Nephron (organoid): ENCODE measurements around the gene PFKFB1.
A peak's percentile ranks its signal among the peaks of the same experiment; 100 is the strongest.

ENCODE experiments used
- H3K27ac Mint-ChIP-seq, 3 experiments: 2 replicates each; pipeline ENCODE4 v1.8.0; 2020; ENCODE audit warnings: mixed read lengths in 3 of 3, mild to moderate bottlenecking in 2 of 3, moderate library complexity in 1 of 3
- H3K27me3 Mint-ChIP-seq: 2 replicates; pipeline ENCODE4 v1.8.0; 2021; ENCODE audit warnings: low read depth, mild to moderate bottlenecking, moderate library complexity, mixed read lengths
- H3K36me3 Mint-ChIP-seq: 2 replicates; pipeline ENCODE4 v1.8.0; 2020; ENCODE audit warnings: low read depth, mixed read lengths
- H3K4me1 Mint-ChIP-seq: 2 replicates; pipeline ENCODE4 v1.8.0; 2020; ENCODE audit warnings: mixed read lengths
- H3K4me3 Mint-ChIP-seq, 3 experiments: 2 replicates each; pipeline ENCODE4 v1.8.0; 2020; ENCODE audit warnings: mild to moderate bottlenecking in 3 of 3, mixed read lengths in 3 of 3, moderate library complexity in 2 of 3
- H3K9me3 Mint-ChIP-seq: 2 replicates; pipeline ENCODE4 v1.8.0; 2020; ENCODE audit warnings: mixed read lengths
- TF ChIP-seq, protein P1 (sequence below), 3 experiments: fragments of 200-600 bp; sonication (generic); IDR thresholded peaks; one replicate each; pipeline ENCODE4 v1.5.0; 2021; ENCODE audit warnings: antibody characterized with exemption in 3 of 3; ENCODE audit not compliant: unreplicated experiment in 3 of 3

PFKFB1 gene

DNA sequence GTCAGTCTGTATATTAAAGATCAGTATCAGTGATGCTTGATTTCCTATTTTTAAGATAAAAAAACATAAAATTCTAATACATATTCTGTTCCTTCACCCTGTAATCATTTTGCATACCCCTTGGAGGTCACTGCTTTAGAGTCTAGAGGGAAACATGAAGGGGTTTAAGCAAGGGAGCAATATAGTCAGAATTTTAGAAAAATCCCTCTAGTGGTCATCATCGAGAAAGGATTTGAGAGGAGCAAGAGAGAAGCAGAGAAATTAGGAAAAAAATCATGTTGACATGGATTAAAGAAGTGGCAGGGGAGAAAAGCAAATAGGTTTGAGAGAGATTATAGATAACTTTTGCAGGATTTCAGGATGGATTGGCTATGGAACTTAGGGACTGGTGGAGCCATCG lies 17.3 kb upstream of the PFKFB1 start:
- H3K4me1 Mint-ChIP-seq: peaks cover 7% of the 10 kb centered on the region
- H3K27me3 Mint-ChIP-seq: no peaks in the 10 kb centered on the region
- peaks cover 7% of the 10 kb centered on the region for H3K36me3 Mint-ChIP-seq
- TF ChIP-seq, protein P1, sequence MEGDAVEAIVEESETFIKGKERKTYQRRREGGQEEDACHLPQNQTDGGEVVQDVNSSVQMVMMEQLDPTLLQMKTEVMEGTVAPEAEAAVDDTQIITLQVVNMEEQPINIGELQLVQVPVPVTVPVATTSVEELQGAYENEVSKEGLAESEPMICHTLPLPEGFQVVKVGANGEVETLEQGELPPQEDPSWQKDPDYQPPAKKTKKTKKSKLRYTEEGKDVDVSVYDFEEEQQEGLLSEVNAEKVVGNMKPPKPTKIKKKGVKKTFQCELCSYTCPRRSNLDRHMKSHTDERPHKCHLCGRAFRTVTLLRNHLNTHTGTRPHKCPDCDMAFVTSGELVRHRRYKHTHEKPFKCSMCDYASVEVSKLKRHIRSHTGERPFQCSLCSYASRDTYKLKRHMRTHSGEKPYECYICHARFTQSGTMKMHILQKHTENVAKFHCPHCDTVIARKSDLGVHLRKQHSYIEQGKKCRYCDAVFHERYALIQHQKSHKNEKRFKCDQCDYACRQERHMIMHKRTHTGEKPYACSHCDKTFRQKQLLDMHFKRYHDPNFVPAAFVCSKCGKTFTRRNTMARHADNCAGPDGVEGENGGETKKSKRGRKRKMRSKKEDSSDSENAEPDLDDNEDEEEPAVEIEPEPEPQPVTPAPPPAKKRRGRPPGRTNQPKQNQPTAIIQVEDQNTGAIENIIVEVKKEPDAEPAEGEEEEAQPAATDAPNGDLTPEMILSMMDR (IDR thresholded peaks at IDR 0.05; ENCODE audit: unreplicated experiment in 3 of 3): peak in 2 of 3 experiments; percentile 26 to 40
- no peak overlapping the region for H3K27ac Mint-ChIP-seq
- peaks cover 7% of the 10 kb centered on the region for H3K9me3 Mint-ChIP-seq
- H3K4me3 Mint-ChIP-seq: no peak overlapping the region

DNA sequence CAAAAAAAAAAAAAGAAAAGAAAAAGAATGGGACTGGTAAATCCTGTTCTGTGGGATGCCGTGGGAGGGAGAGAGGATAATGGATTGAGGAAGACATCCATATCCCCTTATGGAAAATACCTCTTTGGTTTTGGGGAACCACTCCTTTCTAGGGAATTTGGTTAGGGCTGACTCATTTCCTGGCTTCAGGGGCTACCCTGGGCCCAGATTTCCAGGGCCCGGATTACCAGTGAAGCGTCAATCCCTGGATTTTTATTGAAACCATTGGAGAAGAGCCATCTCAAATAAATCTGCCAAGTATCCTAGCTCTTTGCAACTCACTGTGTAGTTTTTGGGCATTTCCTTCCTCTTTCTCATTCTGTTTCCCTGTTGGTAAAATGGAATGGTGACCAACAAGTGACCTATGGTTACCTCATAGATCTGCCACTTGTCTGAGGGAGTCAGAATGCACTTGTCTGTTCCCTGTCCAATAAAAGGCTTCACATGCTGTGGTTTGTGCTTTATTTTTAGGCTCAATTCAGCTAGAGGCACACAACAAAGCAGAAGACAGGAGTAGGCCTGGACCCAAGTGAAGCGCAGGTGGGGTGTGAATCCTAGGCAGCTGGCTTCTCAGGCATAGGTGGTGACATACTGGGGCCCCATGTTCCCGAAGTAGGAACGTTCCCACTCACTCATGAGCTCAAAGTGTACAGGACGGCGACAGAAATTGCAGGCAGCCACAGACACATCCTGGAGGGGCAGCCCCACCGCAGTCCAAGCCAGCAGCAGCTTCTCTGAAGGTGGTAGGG lies 14.8 kb upstream of the PFKFB1 start:
- peaks cover 7% of the 10 kb centered on the region for H3K4me1 Mint-ChIP-seq
- H3K9me3 Mint-ChIP-seq: peaks cover 5% of the 10 kb centered on the region
- peak overlapping the region in 2 of 3 experiments; percentile 8 to 42 for H3K27ac Mint-ChIP-seq
- no peaks in the 10 kb centered on the region for H3K27me3 Mint-ChIP-seq
- H3K36me3 Mint-ChIP-seq: peaks cover 20% of the 10 kb centered on the region
- TF ChIP-seq, protein P1 (IDR thresholded peaks at IDR 0.05; ENCODE audit: unreplicated experiment in 3 of 3): no peak
- H3K4me3 Mint-ChIP-seq: no peak overlapping the region

DNA sequence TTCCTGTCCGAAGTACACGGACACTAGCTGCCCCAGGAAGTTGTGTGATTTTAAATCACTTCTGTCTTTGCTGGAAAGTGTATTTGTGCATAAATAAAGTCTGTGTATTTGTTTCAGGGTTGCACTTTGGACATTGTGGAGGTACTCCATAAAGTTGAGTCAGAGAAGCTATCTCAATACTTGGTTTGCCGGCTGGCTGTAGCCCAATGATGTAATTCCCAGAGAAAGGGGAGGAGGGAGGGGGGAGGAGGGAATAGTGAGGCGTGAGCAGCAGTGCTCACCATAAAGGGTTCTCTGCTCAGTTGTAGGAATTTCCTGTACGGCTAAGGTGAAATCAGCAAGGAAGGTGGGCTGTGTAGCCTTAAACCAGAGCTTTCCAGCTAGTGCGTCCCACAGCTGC lies 13.7 kb upstream of the PFKFB1 start:
- H3K4me1 Mint-ChIP-seq: peaks cover 7% of the 10 kb centered on the region
- H3K27ac Mint-ChIP-seq: peak overlapping the region; percentile 29 to 88 (median 65)
- no peaks in the 10 kb centered on the region for H3K27me3 Mint-ChIP-seq
- TF ChIP-seq, protein P1 (IDR thresholded peaks at IDR 0.05; ENCODE audit: unreplicated experiment in 3 of 3): no peak
- peaks cover 26% of the 10 kb centered on the region for H3K36me3 Mint-ChIP-seq
- no peak overlapping the region for H3K4me3 Mint-ChIP-seq
- H3K9me3 Mint-ChIP-seq: peaks cover 8% of the 10 kb centered on the region

DNA sequence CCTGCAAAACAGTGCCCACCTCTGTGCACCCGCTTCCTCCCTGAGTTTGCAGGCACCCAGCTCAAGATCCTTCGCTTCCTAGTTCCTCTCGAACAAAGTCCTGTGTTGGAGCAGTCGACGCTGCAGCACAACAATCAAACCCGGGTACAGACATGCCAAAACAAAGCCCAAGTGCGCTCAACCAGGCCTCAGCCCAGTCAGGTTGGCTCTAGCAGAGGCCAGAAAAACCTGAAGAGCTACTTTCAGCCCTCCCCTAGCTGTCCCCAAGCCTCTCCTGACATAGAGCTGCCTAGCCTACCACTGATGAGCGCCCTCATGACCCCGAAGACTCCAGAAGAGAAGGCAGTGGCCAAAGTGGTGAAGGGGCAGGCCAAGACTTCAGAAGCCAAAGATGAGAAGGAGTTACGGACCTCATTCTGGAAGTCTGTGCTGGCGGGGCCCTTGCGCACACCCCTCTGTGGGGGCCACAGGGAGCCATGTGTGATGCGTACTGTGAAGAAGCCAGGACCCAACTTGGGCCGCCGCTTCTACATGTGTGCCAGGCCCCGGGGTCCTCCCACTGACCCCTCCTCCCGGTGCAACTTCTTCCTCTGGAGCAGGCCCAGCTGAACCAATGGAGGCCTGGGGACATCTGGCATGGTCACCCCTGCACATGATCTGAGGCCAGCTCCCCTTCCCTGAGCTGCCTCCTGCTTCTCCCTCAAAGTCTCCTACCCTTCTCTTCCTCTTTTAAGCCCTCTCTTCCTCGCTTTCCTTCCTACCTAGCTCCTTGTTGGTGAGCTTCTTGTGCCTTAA lies 13.0 kb upstream of the PFKFB1 start:
- no peaks in the 10 kb centered on the region for H3K27me3 Mint-ChIP-seq

DNA sequence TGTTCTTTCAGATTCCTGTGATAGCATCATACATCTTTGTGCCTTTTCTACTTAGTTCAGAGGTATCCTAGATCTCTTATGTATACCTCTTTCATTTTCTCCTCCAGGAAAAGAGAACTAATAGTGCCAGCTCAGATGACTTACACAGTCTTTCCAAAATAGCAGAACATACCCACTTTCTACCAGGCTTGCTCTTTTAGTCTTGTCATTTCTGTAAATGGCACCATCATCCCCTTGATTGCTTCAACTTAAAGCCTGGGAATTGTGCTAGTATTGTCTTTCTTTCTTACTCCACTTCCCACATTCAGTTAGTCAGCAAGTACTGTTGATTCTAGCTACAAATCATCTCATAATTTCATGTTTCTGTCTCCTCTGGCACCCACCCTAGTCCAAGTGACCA lies 11.3 kb upstream of the PFKFB1 start:
- H3K36me3 Mint-ChIP-seq: peaks cover 26% of the 10 kb centered on the region
- H3K27me3 Mint-ChIP-seq: no peaks in the 10 kb centered on the region
- H3K9me3 Mint-ChIP-seq: peaks cover 8% of the 10 kb centered on the region
- H3K4me3 Mint-ChIP-seq: no peak overlapping the region
- H3K27ac Mint-ChIP-seq: no peak overlapping the region
- TF ChIP-seq, protein P1 (IDR thresholded peaks at IDR 0.05; ENCODE audit: unreplicated experiment in 3 of 3): no peak
- H3K4me1 Mint-ChIP-seq: peaks cover 20% of the 10 kb centered on the region

More for the DNA sequence above, 13.0 kb upstream of the PFKFB1 start:
- Mint-ChIP-seq H3K27ac (peak overlapping the region; percentile 29 to 88 (median 65)), H3K4me1 (peaks cover 7% of the 10 kb centered on the region), H3K36me3 (peaks cover 26% of the 10 kb centered on the region), H3K4me3 (no peak overlapping the region), H3K9me3 (peaks cover 8% of the 10 kb centered on the region)
- TF ChIP-seq, protein P1 (IDR thresholded peaks at IDR 0.05; ENCODE audit: unreplicated experiment in 3 of 3): no peak
